H9 (cell line): ENCODE data around the gene RNF224. TPM values are rescaled to one million over a fixed set of nuclear protein-coding genes. Genes with fewer than 3 reads are reported as not detected.

Source experiments
- DNase-seq: peaks from one replicate; pipeline ENCODE4 v3.0.0-alpha.2; 2017
- H2AFZ ChIP-seq: one replicate; pipeline ENCODE4 v1.6.1; 2013; ENCODE audit warnings: mild to moderate bottlenecking, low read length, control low read depth, moderate library complexity
- H2AK5ac ChIP-seq: 2 replicates; pipeline ENCODE4 v1.6.1; 2013; ENCODE audit warnings: low read length, control low read depth, mixed read lengths; ENCODE audit not compliant: insufficient read length
- H2BK120ac ChIP-seq: one replicate; pipeline ENCODE4 v1.6.1; 2013; ENCODE audit warnings: low read depth, mild to moderate bottlenecking, low read length, control low read depth, inconsistent platforms; ENCODE audit not compliant: poor library complexity, severe bottlenecking
- H2BK12ac ChIP-seq: 2 replicates; pipeline ENCODE4 v1.6.1; 2013; ENCODE audit warnings: low read length, control low read depth, mixed read lengths, low read depth; ENCODE audit not compliant: insufficient read length
- H2BK15ac ChIP-seq: 2 replicates; pipeline ENCODE4 v1.6.1; 2013; ENCODE audit warnings: low read depth, low read length, control low read depth
- H2BK20ac ChIP-seq: one replicate; pipeline ENCODE4 v1.6.1; 2013; ENCODE audit warnings: low read depth, mild to moderate bottlenecking, low read length, control low read depth, inconsistent platforms; ENCODE audit not compliant: poor library complexity, severe bottlenecking
- H2BK5ac ChIP-seq: 2 replicates; pipeline ENCODE4 v1.6.1; 2013; ENCODE audit warnings: low read length, control low read depth, mixed read lengths; ENCODE audit not compliant: insufficient read length
- H3K14ac ChIP-seq: 2 replicates; pipeline ENCODE4 v1.6.1; 2013; ENCODE audit warnings: low read length, control low read depth; ENCODE audit not compliant: insufficient read depth
- H3K18ac ChIP-seq: 2 replicates; pipeline ENCODE4 v1.6.1; 2013; ENCODE audit warnings: low read depth, mild to moderate bottlenecking, mixed read lengths, low read length, control low read depth; ENCODE audit not compliant: insufficient read length
- H3K23ac ChIP-seq: 2 replicates; pipeline ENCODE4 v1.6.1; 2013; ENCODE audit warnings: low read length, control low read depth, mixed read lengths, low read depth; ENCODE audit not compliant: insufficient read length
- H3K23me2 ChIP-seq: 2 replicates; pipeline ENCODE4 v1.6.1; 2013; ENCODE audit warnings: low read depth, mild to moderate bottlenecking, mixed read lengths, low read length, control low read depth; ENCODE audit not compliant: insufficient read length, poor library complexity, severe bottlenecking
- H3K27ac ChIP-seq: 2 replicates; pipeline ENCODE4 v1.5.1; 2013; ENCODE audit warnings: low read length, control low read depth, mixed read lengths, low read depth; ENCODE audit not compliant: insufficient read length
- H3K27me3 ChIP-seq: 2 replicates; pipeline ENCODE4 v1.6.1; 2013; ENCODE audit warnings: low read length, control low read depth, inconsistent platforms; ENCODE audit not compliant: insufficient read depth
- H3K4ac ChIP-seq: 2 replicates; pipeline ENCODE4 v1.6.1; 2013; ENCODE audit warnings: low read depth, mild to moderate bottlenecking, control low read depth, inconsistent platforms, low read length, moderate library complexity
- H3K4me1 ChIP-seq: 2 replicates; pipeline ENCODE4 v1.6.1; 2013; ENCODE audit warnings: low read length, control low read depth, inconsistent platforms; ENCODE audit not compliant: insufficient read depth
- H3K4me2 ChIP-seq: 2 replicates; pipeline ENCODE4 v1.6.1; 2013; ENCODE audit warnings: low read length, control low read depth, mixed read lengths; ENCODE audit not compliant: insufficient read length, insufficient read depth
- H3K56ac ChIP-seq: 2 replicates; pipeline ENCODE4 v1.6.1; 2013; ENCODE audit warnings: low read depth, mild to moderate bottlenecking, mixed read lengths, low read length, control low read depth; ENCODE audit not compliant: insufficient read length
- H3K79me1 ChIP-seq: 2 replicates; pipeline ENCODE4 v1.6.1; 2013; ENCODE audit warnings: low read depth, mild to moderate bottlenecking, moderate library complexity, low read length, control low read depth, inconsistent platforms; ENCODE audit not compliant: insufficient read depth, poor library complexity, severe bottlenecking
- H3K79me2 ChIP-seq: 2 replicates; pipeline ENCODE4 v1.6.1; 2013; ENCODE audit warnings: low read length, control low read depth, inconsistent platforms; ENCODE audit not compliant: insufficient read depth
- H3K9ac ChIP-seq: 2 replicates; pipeline ENCODE4 v1.6.1; 2013; ENCODE audit warnings: low read length, control low read depth, mixed read lengths; ENCODE audit not compliant: insufficient read length; ENCODE audit errors: extremely low read depth
- H3K9me3 ChIP-seq: one replicate; pipeline ENCODE4 v1.6.1; 2013; ENCODE audit warnings: low read depth, low read length, inconsistent platforms; ENCODE audit not compliant: control insufficient read depth
- H3T11ph ChIP-seq: one replicate; pipeline ENCODE4 v1.6.1; 2013; ENCODE audit warnings: mild to moderate bottlenecking, low read length, control low read depth, inconsistent platforms
- H4K20me1 ChIP-seq: one replicate; pipeline ENCODE4 v1.6.1; 2013; ENCODE audit not compliant: control insufficient read depth, insufficient read length, insufficient read depth
- H4K5ac ChIP-seq: 2 replicates; pipeline ENCODE4 v1.6.1; 2013; ENCODE audit warnings: low read depth, mild to moderate bottlenecking, mixed read lengths, low read length, control low read depth; ENCODE audit not compliant: insufficient read length
- H4K8ac ChIP-seq: replicated peaks from 2 replicates; pipeline ENCODE4 v1.6.1; 2013; ENCODE audit warnings: low read length, control low read depth, mixed read lengths, low read depth; ENCODE audit not compliant: insufficient read length
- H4K91ac ChIP-seq: 2 replicates; pipeline ENCODE4 v1.6.1; 2013; ENCODE audit warnings: low read depth, mild to moderate bottlenecking, moderate library complexity, mixed read lengths, low read length, control low read depth; ENCODE audit not compliant: insufficient read length
- H3K27ac Mint-ChIP-seq, 3 experiments: 2 replicates in 2 of 3; 3 replicates in 1 of 3; pipeline ENCODE4 v1.8.0; 2020 to 2021; ENCODE audit warnings: mixed read lengths in 3 of 3, mild to moderate bottlenecking in 1 of 3, moderate library complexity in 1 of 3
- H3K27me3 Mint-ChIP-seq: 2 replicates; pipeline ENCODE4 v1.8.0; 2021; ENCODE audit warnings: low read depth, mild to moderate bottlenecking, moderate library complexity, mixed read lengths
- H3K36me3 Mint-ChIP-seq, 3 experiments: 2 replicates in 2 of 3; 3 replicates in 1 of 3; pipeline ENCODE4 v1.8.0; 2020 to 2021; ENCODE audit warnings: low read depth in 3 of 3, mixed read lengths in 3 of 3; ENCODE audit not compliant: insufficient read depth in 1 of 3
- H3K4me1 Mint-ChIP-seq, 2 experiments: 2 replicates each; pipeline ENCODE4 v1.8.0; 2020; ENCODE audit warnings: mixed read lengths in 2 of 2
- H3K4me3 Mint-ChIP-seq, 2 experiments: 2 replicates in 1 of 2; 3 replicates in 1 of 2; pipeline ENCODE4 v1.8.0; 2020 to 2021; ENCODE audit warnings: mild to moderate bottlenecking in 2 of 2, mixed read lengths in 2 of 2, moderate library complexity in 1 of 2
- H3K9me3 Mint-ChIP-seq, 2 experiments: 2 replicates in 1 of 2; 3 replicates in 1 of 2; pipeline ENCODE4 v1.8.0; 2020; ENCODE audit warnings: mild to moderate bottlenecking in 2 of 2, mixed read lengths in 2 of 2, moderate library complexity in 1 of 2
- CTCF ChIP-seq: fragments of 200-600 bp; sonication (generic); conservative IDR thresholded peaks from 3 replicates; pipeline ENCODE4 v1.8.0; 2021; ENCODE audit warnings: antibody characterized with exemption, mild to moderate bottlenecking
- WGBS: extraction: QIAGEN DNeasy Blood & Tissue Kit; methylation state at CpG from one replicate; pipeline ENCODE4 v1.1.7; 2013; ENCODE audit warnings: missing lambda C conversion rate, low lambda C conversion rate, mixed read lengths; ENCODE audit not compliant: insufficient read length; ENCODE audit errors: extremely low coverage; 5-methylcytosine and 5-hydroxymethylcytosine counted together
- total RNA-seq: library from RNA; stranded (reverse); gene quantifications from 2 replicates; pipeline ENCODE4 v1.2.1, GENCODE V29; 2021

The RNF224 gene
- total RNA-seq, 1 experiment from 2014 or later, result 0.15 TPM

GRCh38 chr9:137183980-137184595 lies 43.2 kb upstream of the RNF224 start:
- DNase-seq, result no peak
- Mint-ChIP-seq H3K4me3 (no peak overlapping the region; a peak in 1 of 5 replicates), H3K27ac (no peak overlapping the region), H3K36me3 (peaks cover 7 to 56% (median 50%) of the 10 kb centered on the region in 3 experiments; a peak in 6 of 7 replicates), H3K27me3 (no peaks in the 10 kb centered on the region), H3K4me1 (peaks cover 11 to 16% of the 10 kb centered on the region in 2 experiments), H3K9me3 (no peaks in the 10 kb centered on the region)
- Histone ChIP-seq H3K9ac (no peak overlapping the region), H3K79me1 (peaks cover 6% of the 10 kb centered on the region), H2BK12ac (no peak overlapping the region), H3K27me3 (no peaks in the 10 kb centered on the region), H3K56ac (no peak overlapping the region), H3K23me2 (peaks cover 8% of the 10 kb centered on the region), H3K9me3 (no peaks in the 10 kb centered on the region), H2BK15ac (no peak overlapping the region), H3K4me2 (no peak overlapping the region), H2AK5ac (no peak overlapping the region), H2BK20ac (no peak overlapping the region), H3K79me2 (peaks cover 8% of the 10 kb centered on the region; the same call in 1 of the 2 replicates), H3K4ac (no peak overlapping the region), H4K5ac (no peak overlapping the region), H2AFZ (no peak overlapping the region), H3K18ac (no peak overlapping the region), H4K20me1 (peaks cover 2% of the 10 kb centered on the region), H2BK5ac (no peak overlapping the region), H4K8ac (no peak overlapping the region), H3T11ph (no peak overlapping the region), H3K23ac (no peak overlapping the region), H4K91ac (no peak overlapping the region), H3K27ac (no peak overlapping the region), H3K4me1 (no peaks in the 10 kb centered on the region), H3K14ac (no peak overlapping the region), H2BK120ac (no peak overlapping the region)
- no peak for TF ChIP-seq CTCF
- WGBS, result no CpG with 5 or more reads among the region's 27 CpGs
